Measurements from ENCODE around the gene SSR1.

Gene SSR1

GRCh38 chr6:7230327-7230691, 82.7 kb downstream of the SSR1 start:
- no peaks in the 10 kb centered on the region for H3K27me3 ChIP-seq (ENCODE audit: control insufficient read depth, insufficient read depth, low read length)
- no peaks in the 10 kb centered on the region for H3K9me3 ChIP-seq (ENCODE audit: control insufficient read depth, low read depth, low read length)
- H3K4me1 ChIP-seq (ENCODE audit: control insufficient read depth, low read depth, low read length): peaks cover under 1% of the 10 kb centered on the region
- H3K9ac ChIP-seq (ENCODE audit: low read length): no peak overlapping the region
- H3K36me3 ChIP-seq (ENCODE audit: control insufficient read depth, low read depth, low read length): peaks cover 22% of the 10 kb centered on the region
- H3K27ac ChIP-seq (ENCODE audit: low read length): no peak overlapping the region
- H3K4me3 ChIP-seq (ENCODE audit: low read length): no peak overlapping the region

GRCh38 chr6:7229376-7230326, 83.3 kb downstream of the SSR1 start:
- Histone ChIP-seq H3K9me3 (ENCODE audit: control insufficient read depth, low read depth, low read length) (no peaks in the 10 kb centered on the region), H3K27me3 (ENCODE audit: control insufficient read depth, insufficient read depth, low read length) (no peaks in the 10 kb centered on the region), H3K4me1 (ENCODE audit: control insufficient read depth, low read depth, low read length) (peaks cover 7% of the 10 kb centered on the region), H3K4me3 (ENCODE audit: low read length) (no peak overlapping the region), H3K27ac (ENCODE audit: low read length) (no peak overlapping the region), H3K9ac (ENCODE audit: low read length) (no peak overlapping the region), H3K36me3 (ENCODE audit: control insufficient read depth, low read depth, low read length) (peaks cover 22% of the 10 kb centered on the region)

DNA sequence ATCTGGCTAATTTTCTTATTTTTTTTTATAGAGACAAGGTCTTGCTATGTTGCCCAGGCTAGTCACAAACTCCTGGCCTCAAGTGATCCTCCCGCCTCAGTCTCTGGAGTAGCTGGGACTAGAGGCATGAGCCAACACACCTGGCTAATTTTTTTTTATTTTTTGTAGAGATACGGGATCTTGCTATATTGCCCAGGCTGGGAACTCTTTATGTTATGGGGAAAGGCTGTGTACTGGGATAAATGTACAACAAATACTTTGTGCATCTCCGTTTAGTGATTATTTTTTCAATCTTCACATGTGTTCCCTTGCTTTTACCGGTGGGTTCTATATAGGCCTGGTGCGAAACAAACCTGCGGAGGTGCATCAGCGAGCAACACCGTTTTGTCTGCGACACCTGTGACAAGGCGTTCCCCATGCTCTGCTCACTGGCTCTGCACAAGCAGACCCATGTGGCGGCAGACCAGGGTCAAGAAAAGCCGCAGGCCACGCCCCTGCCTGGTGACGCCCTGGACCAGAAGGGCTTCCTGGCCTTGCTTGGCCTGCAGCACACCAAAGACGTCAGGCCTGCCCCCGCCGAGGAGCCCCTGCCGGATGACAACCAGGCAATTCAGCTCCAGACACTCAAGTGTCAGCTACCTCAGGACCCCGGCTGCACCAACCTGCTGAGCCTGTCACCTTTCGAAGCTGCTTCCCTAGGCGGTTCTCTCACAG, 84.2 kb downstream of the SSR1 start:
- Histone ChIP-seq H3K4me1 (ENCODE audit: control insufficient read depth, low read depth, low read length) (peaks cover 12% of the 10 kb centered on the region), H3K36me3 (ENCODE audit: control insufficient read depth, low read depth, low read length) (peaks cover 20% of the 10 kb centered on the region)

GRCh38 chr6:7224731-7225130, 88.3 kb downstream of the SSR1 start:
- H3K27me3 ChIP-seq (ENCODE audit: control insufficient read depth, insufficient read depth, low read length): no peaks in the 10 kb centered on the region
- peaks cover 8% of the 10 kb centered on the region for H3K36me3 ChIP-seq (ENCODE audit: control insufficient read depth, low read depth, low read length)
- no peak overlapping the region for H3K9ac ChIP-seq (ENCODE audit: low read length)
- peaks cover 12% of the 10 kb centered on the region for H3K4me1 ChIP-seq (ENCODE audit: control insufficient read depth, low read depth, low read length)
- no peak overlapping the region for H3K27ac ChIP-seq (ENCODE audit: low read length)
- no peaks in the 10 kb centered on the region for H3K9me3 ChIP-seq (ENCODE audit: control insufficient read depth, low read depth, low read length)
- no peak overlapping the region for H3K4me3 ChIP-seq (ENCODE audit: low read length)

More for the DNA sequence above, 84.2 kb downstream of the SSR1 start:
- Histone ChIP-seq H3K27me3 (ENCODE audit: control insufficient read depth, insufficient read depth, low read length) (no peaks in the 10 kb centered on the region), H3K27ac (ENCODE audit: low read length) (no peak overlapping the region), H3K4me3 (ENCODE audit: low read length) (no peak overlapping the region), H3K9ac (ENCODE audit: low read length) (no peak overlapping the region), H3K9me3 (ENCODE audit: control insufficient read depth, low read depth, low read length) (no peaks in the 10 kb centered on the region)

GRCh38 chr6:7222197-7222596, 90.8 kb downstream of the SSR1 start:
- H3K9ac ChIP-seq (ENCODE audit: low read length): no peak overlapping the region
- H3K4me1 ChIP-seq (ENCODE audit: control insufficient read depth, low read depth, low read length): peaks cover 12% of the 10 kb centered on the region
- no peaks in the 10 kb centered on the region for H3K9me3 ChIP-seq (ENCODE audit: control insufficient read depth, low read depth, low read length)
- no peak overlapping the region for H3K4me3 ChIP-seq (ENCODE audit: low read length)
- H3K27ac ChIP-seq (ENCODE audit: low read length): no peak overlapping the region
- no peaks in the 10 kb centered on the region for H3K36me3 ChIP-seq (ENCODE audit: control insufficient read depth, low read depth, low read length)
- H3K27me3 ChIP-seq (ENCODE audit: control insufficient read depth, insufficient read depth, low read length): no peaks in the 10 kb centered on the region

GRCh38 chr6:7219310-7219709, 93.7 kb downstream of the SSR1 start:
- Histone ChIP-seq H3K36me3 (ENCODE audit: control insufficient read depth, low read depth, low read length) (peaks cover 12% of the 10 kb centered on the region), H3K27ac (ENCODE audit: low read length) (no peak overlapping the region), H3K9ac (ENCODE audit: low read length) (no peak overlapping the region), H3K9me3 (ENCODE audit: control insufficient read depth, low read depth, low read length) (no peaks in the 10 kb centered on the region), H3K4me1 (ENCODE audit: control insufficient read depth, low read depth, low read length) (peaks cover 1% of the 10 kb centered on the region), H3K27me3 (ENCODE audit: control insufficient read depth, insufficient read depth, low read length) (no peaks in the 10 kb centered on the region), H3K4me3 (ENCODE audit: low read length) (no peak overlapping the region)

- Histone ChIP-seq H3K4me3 (ENCODE audit: low read length) (no peak overlapping the region), H3K9ac (ENCODE audit: low read length) (no peak overlapping the region), H3K4me1 (ENCODE audit: control insufficient read depth, low read depth, low read length) (no peaks in the 10 kb centered on the region), H3K9me3 (ENCODE audit: control insufficient read depth, low read depth, low read length) (no peaks in the 10 kb centered on the region), H3K27ac (ENCODE audit: low read length) (no peak overlapping the region), H3K27me3 (ENCODE audit: control insufficient read depth, insufficient read depth, low read length) (no peaks in the 10 kb centered on the region), H3K36me3 (ENCODE audit: control insufficient read depth, low read depth, low read length) (peaks cover 19% of the 10 kb centered on the region)
These were observed 94.5 kb downstream of the SSR1 start for GRCh38 chr6:7218406-7218988.
